GM19438 (cell line): ENCODE data around the gene HOXA6.

Source experiments
- ATAC-seq: cut with Tn5 transposase; IDR thresholded peaks from one replicate; pipeline ENCODE4 v1.9.1; 2021; ENCODE audit warnings: low read depth; ENCODE audit not compliant: unreplicated experiment

HOXA6 gene

GRCh38 chr7:27173956-27174873 lies 26.6 kb upstream of the HOXA6 start, which contains the start of gene HOXA10:
Gene HOXA10 (minus strand): TSS chr7:27174320. CDS start chr7:27174306, 14 bp downstream.
- ATAC-seq = no peak

- ATAC-seq = no peak
These were observed 26.0 kb upstream of the HOXA6 start for GRCh38 chr7:27173511-27173955.

- no peak for ATAC-seq
These were observed 25.4 kb upstream of the HOXA6 start for GRCh38 chr7:27172823-27173510.

- no peak for ATAC-seq
These were observed 24.8 kb upstream of the HOXA6 start for GRCh38 chr7:27172315-27172774.

- no peak for ATAC-seq
These were observed 24.2 kb upstream of the HOXA6 start for GRCh38 chr7:27171637-27172314.

GRCh38 chr7:27171325-27171636 lies 23.7 kb upstream of the HOXA6 start:
- ATAC-seq = no peak

- no peak for ATAC-seq
These were observed 23.1 kb upstream of the HOXA6 start for GRCh38 chr7:27170426-27171324.

- no peak for ATAC-seq
These were observed 22.3 kb upstream of the HOXA6 start for GRCh38 chr7:27169658-27170425.

- no peak for ATAC-seq
These were observed 20.8 kb upstream of the HOXA6 start for GRCh38 chr7:27168265-27168947.

- ATAC-seq = no peak
These were observed 20.3 kb upstream of the HOXA6 start for GRCh38 chr7:27167916-27168264.

- no peak for ATAC-seq
These were observed 19.2 kb upstream of the HOXA6 start for GRCh38 chr7:27166531-27167505.

GRCh38 chr7:27165996-27166530 lies 18.5 kb upstream of the HOXA6 start:
- ATAC-seq = no peak

GRCh38 chr7:27165089-27165995 lies 17.8 kb upstream of the HOXA6 start, which contains the start of gene HOXA9:
Gene HOXA9 (minus strand): TSS chr7:27165537. CDS start chr7:27165457, 80 bp downstream.
- no peak for ATAC-seq

- no peak for ATAC-seq
These were observed 17.0 kb upstream of the HOXA6 start for GRCh38 chr7:27164367-27165088.

GRCh38 chr7:27164045-27164366 lies 16.4 kb upstream of the HOXA6 start:
- no peak for ATAC-seq
